Smooth muscle cell (in vitro differentiated cells): ENCODE data around the gene CLTB. TPM values are rescaled to one million over a fixed set of nuclear protein-coding genes. Genes with fewer than 3 reads are reported as not detected.
A peak's percentile ranks its signal among the peaks of the same experiment; 100 is the strongest.

Experiments
- DNase-seq: peaks from one replicate; lab custom pipeline; 2025; ENCODE audit not compliant: unreplicated experiment; lab: John Stamatoyannopoulos, UW
- H2AFZ ChIP-seq: fragments of 200-600 bp; sonication (generic); 2 replicates; pipeline ENCODE4 v1.6.0; 2016; ENCODE audit warnings: antibody characterized with exemption, low read depth, mild to moderate bottlenecking
- H3F3A ChIP-seq: fragments of 200-600 bp; sonication (generic); 2 replicates; pipeline ENCODE4 v1.6.0; 2017; ENCODE audit warnings: antibody characterized with exemption, low read depth
- H3K27ac ChIP-seq: fragments of 200-600 bp; sonication (generic); 2 replicates; pipeline ENCODE4 v1.5.1; 2016; ENCODE audit warnings: low read depth, mild to moderate bottlenecking
- H3K27me3 ChIP-seq: fragments of 200-600 bp; sonication (generic); 2 replicates; pipeline ENCODE4 v1.6.1; 2016; ENCODE audit warnings: low read depth, mild to moderate bottlenecking
- H3K36me3 ChIP-seq: fragments of 200-600 bp; sonication (generic); 2 replicates; pipeline ENCODE4 v1.5.1; 2016; ENCODE audit warnings: low read depth
- H3K4me1 ChIP-seq: fragments of 200-600 bp; sonication (generic); 2 replicates; pipeline ENCODE4 v1.5.1; 2016; ENCODE audit warnings: low read depth
- H3K4me2 ChIP-seq: fragments of 200-600 bp; sonication (generic); 2 replicates; pipeline ENCODE4 v1.6.0; 2016; ENCODE audit warnings: mild to moderate bottlenecking
- H3K4me3 ChIP-seq: fragments of 200-600 bp; sonication (generic); 2 replicates; pipeline ENCODE4 v1.5.1; 2016; ENCODE audit warnings: mild to moderate bottlenecking
- H3K79me2 ChIP-seq: fragments of 200-600 bp; sonication (generic); 2 replicates; pipeline ENCODE4 v1.6.0; 2016; ENCODE audit warnings: low read depth, mild to moderate bottlenecking
- H3K9ac ChIP-seq: fragments of 200-600 bp; sonication (generic); 2 replicates; pipeline ENCODE4 v1.6.0; 2016; ENCODE audit warnings: low read depth
- H3K9me3 ChIP-seq: fragments of 200-600 bp; sonication (generic); replicated peaks from 2 replicates; pipeline ENCODE4 v1.5.1; 2016; ENCODE audit warnings: low read depth
- H4K20me1 ChIP-seq: fragments of 200-600 bp; sonication (generic); 2 replicates; pipeline ENCODE4 v1.6.0; 2016; ENCODE audit warnings: low read depth
- WGBS: methylation state at CpG from one replicate; pipeline ENCODE4 v1.1.7; 2016; ENCODE audit warnings: low lambda C conversion rate; 5-methylcytosine and 5-hydroxymethylcytosine counted together
- polyA plus RNA-seq: library from polyadenylated mRNA; unstranded; fragments of >200 nt; fragmentation: Nextera tagmentation; extraction: Ambion mirVana; gene quantifications from 2 replicates; pipeline ENCODE4 v1.2.1, GENCODE V29; 2016
- total RNA-seq: library from RNA; depleted of rRNA; stranded (reverse); fragments of >200 nt; gene quantifications from 2 replicates; pipeline ENCODE4 v1.2.3, GENCODE V29; 2014
- TF ChIP-seq, protein P1 (sequence below): fragments of 200-600 bp; sonication (generic); IDR thresholded peaks from 2 replicates; pipeline ENCODE4 v1.5.1; 2017; ENCODE audit warnings: borderline replicate concordance, mild to moderate bottlenecking, antibody characterized with exemption; ENCODE audit not compliant: insufficient read depth, poor library complexity, severe bottlenecking

The CLTB gene
- total and polyA plus RNA-seq, 2 experiments from 2014 or later: 107 to 125 TPM

DNA sequence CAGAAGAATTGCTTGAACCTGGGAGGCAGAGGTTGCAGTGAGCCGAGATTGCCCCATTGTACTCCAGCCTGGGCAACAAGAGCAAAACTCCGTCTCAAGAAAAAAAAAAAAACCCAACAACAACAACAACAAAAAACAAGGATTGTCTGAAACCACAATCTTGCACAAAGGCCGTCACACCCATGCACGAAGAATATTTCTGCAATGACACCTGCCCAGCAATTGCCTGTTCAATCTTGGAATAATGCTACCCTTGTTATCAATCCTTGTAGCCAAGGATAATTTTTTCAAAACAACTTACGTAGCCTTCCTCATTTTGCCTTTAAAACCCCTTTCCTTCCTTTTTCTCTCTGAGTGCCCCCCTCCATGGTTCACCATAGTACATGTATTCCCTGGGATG lies 3.7 kb upstream of the CLTB start:
- peaks cover 6% of the 10 kb centered on the region for H3F3A ChIP-seq
- H3K4me3 ChIP-seq: no peak overlapping the region
- no peaks in the 10 kb centered on the region for H3K27me3 ChIP-seq
- H3K36me3 ChIP-seq: no peaks in the 10 kb centered on the region
- no peak overlapping the region for H3K4me2 ChIP-seq
- no peak overlapping the region for H2AFZ ChIP-seq
- H3K27ac ChIP-seq: no peak overlapping the region
- H3K9ac ChIP-seq: no peak overlapping the region
- no peaks in the 10 kb centered on the region for H3K4me1 ChIP-seq
- peaks cover 6% of the 10 kb centered on the region for H3K79me2 ChIP-seq
- no peaks in the 10 kb centered on the region for H3K9me3 ChIP-seq
- WGBS: 89% methylated on average over 5 of the region's 5 CpGs
- TF ChIP-seq, protein P1, sequence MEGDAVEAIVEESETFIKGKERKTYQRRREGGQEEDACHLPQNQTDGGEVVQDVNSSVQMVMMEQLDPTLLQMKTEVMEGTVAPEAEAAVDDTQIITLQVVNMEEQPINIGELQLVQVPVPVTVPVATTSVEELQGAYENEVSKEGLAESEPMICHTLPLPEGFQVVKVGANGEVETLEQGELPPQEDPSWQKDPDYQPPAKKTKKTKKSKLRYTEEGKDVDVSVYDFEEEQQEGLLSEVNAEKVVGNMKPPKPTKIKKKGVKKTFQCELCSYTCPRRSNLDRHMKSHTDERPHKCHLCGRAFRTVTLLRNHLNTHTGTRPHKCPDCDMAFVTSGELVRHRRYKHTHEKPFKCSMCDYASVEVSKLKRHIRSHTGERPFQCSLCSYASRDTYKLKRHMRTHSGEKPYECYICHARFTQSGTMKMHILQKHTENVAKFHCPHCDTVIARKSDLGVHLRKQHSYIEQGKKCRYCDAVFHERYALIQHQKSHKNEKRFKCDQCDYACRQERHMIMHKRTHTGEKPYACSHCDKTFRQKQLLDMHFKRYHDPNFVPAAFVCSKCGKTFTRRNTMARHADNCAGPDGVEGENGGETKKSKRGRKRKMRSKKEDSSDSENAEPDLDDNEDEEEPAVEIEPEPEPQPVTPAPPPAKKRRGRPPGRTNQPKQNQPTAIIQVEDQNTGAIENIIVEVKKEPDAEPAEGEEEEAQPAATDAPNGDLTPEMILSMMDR: no peak
- peaks cover 6% of the 10 kb centered on the region for H4K20me1 ChIP-seq
- no peak for DNase-seq

DNA sequence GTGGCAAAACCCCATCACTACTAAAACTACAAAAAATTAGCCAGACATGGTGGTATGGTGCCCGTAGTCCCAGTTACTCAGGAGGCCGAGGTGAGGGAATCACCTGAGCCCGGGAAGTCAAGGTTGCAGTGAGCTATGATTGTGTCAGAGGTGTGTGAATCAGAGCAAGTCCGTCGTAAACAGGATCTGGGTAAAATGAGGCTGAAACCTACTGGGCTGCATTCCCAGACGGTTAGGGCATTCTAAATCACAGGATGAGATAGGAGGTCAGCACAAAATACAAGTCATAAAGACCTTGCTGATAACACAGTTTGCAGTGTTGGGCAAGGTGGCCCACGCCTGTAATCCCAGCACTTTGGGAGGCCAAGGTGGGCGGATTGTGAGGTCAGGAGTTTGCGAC lies 1.9 kb upstream of the CLTB start:
- WGBS: 60% methylated on average over 9 of the region's 9 CpGs
- no peak for DNase-seq

DNA sequence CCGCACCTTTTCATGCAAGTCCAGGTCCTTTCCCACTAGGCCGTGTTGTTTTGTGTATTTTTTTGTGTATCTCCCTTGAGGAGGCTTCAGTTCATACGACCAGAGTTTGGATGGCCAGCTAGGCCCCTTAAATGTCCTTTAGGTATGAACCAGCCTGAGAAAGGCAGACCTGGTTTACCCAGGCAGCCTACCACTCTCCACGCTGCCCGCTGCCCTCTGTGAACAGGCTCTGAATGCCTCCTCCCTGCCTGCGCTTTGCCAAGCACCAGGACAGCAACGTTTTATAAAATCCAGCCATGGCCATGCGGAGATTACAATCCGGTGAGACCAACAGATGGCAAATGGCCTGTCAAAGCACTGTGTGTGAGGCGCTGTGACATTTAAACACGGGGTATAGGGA lies 626 bp upstream of the CLTB start:
- H3K9ac ChIP-seq: peak overlapping the region; percentile 71
- peak overlapping the region; percentile 90 for H2AFZ ChIP-seq
- TF ChIP-seq, protein P1: no peak
- H3K4me2 ChIP-seq: peak overlapping the region; percentile 89
- no peaks in the 10 kb centered on the region for H3K4me1 ChIP-seq
- no peaks in the 10 kb centered on the region for H3K27me3 ChIP-seq
- H4K20me1 ChIP-seq: peaks cover 36% of the 10 kb centered on the region
- H3K36me3 ChIP-seq: no peaks in the 10 kb centered on the region
- H3K4me3 ChIP-seq: peak overlapping the region; percentile 99
- no peak for DNase-seq
- H3K9me3 ChIP-seq: no peaks in the 10 kb centered on the region
- H3F3A ChIP-seq: peaks cover 9% of the 10 kb centered on the region
- WGBS: 87% methylated on average over 11 of the region's 11 CpGs
- peak overlapping the region; percentile 92 for H3K27ac ChIP-seq
- peaks cover 16% of the 10 kb centered on the region for H3K79me2 ChIP-seq

More for the DNA sequence above, 1.9 kb upstream of the CLTB start:
- H2AFZ ChIP-seq: no peak overlapping the region
- H3K4me2 ChIP-seq: no peak overlapping the region
- TF ChIP-seq, protein P1: no peak
- no peaks in the 10 kb centered on the region for H3K36me3 ChIP-seq
- H3K4me1 ChIP-seq: no peaks in the 10 kb centered on the region
- H3K27me3 ChIP-seq: no peaks in the 10 kb centered on the region
- peaks cover 16% of the 10 kb centered on the region for H3K79me2 ChIP-seq
- peak overlapping the region; percentile 92 for H3K27ac ChIP-seq
- no peak overlapping the region for H3K4me3 ChIP-seq
- peaks cover 9% of the 10 kb centered on the region for H3F3A ChIP-seq
- peaks cover 24% of the 10 kb centered on the region for H4K20me1 ChIP-seq
- H3K9ac ChIP-seq: peak overlapping the region; percentile 80
- H3K9me3 ChIP-seq: no peaks in the 10 kb centered on the region

DNA sequence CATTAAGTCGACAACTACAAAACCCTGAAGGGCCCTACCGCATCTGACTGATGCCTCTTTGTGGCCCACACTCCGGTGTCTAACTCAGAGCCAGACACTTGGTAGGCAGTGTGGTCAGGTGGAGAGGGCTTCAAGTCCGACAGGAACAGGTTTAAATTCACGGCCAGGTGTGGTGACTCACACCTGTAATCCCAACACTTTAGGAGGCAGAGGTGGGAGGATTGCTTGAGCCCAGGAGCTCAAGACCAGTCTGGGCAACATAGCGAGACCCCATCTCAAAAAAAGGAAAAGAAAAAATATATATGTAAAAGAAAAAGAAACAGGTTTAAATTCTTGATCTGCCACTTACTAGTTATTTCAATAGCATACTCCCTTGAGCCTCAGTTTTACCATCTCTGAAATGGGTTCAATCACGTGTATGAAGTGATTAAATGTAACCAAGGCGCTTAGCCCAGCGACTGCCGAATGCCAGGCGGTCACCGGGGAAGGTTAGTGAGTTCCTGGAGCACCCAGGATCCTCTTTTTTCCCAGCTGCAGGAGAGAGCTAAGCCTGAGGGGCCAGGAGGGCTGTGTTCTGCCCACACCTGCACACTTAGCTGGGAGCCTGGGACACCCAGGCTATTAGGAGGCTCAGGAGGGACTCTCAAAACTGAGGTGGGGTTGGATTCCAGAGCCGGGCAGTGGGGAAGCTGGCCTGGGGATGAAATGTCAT lies 943 bp downstream of the CLTB start:
- H3F3A ChIP-seq: peaks cover 9% of the 10 kb centered on the region
- H3K27ac ChIP-seq: peak overlapping the region; percentile 96
- H3K36me3 ChIP-seq: no peaks in the 10 kb centered on the region
- peaks cover 51% of the 10 kb centered on the region for H4K20me1 ChIP-seq
- H3K9ac ChIP-seq: peak overlapping the region; percentile 99
- 69% methylated on average over 13 of the region's 13 CpGs for WGBS
- no peaks in the 10 kb centered on the region for H3K4me1 ChIP-seq
- peak overlapping the region; percentile 96 for H3K4me2 ChIP-seq
- peaks cover 16% of the 10 kb centered on the region for H3K79me2 ChIP-seq
- TF ChIP-seq, protein P1: no peak
- H2AFZ ChIP-seq: no peak overlapping the region
- no peaks in the 10 kb centered on the region for H3K9me3 ChIP-seq
- H3K27me3 ChIP-seq: no peaks in the 10 kb centered on the region
- H3K4me3 ChIP-seq: peak overlapping the region; percentile 99
- DNase-seq: no peak
